Daoy (cell line): ENCODE data around the gene TRMU. TPM values are rescaled to one million over a fixed set of nuclear protein-coding genes. Genes with fewer than 3 reads are reported as not detected.

Experiments used
- total RNA-seq: library from RNA; depleted of rRNA; stranded (reverse); fragments of >200 nt; shearing (Covaris generic); gene quantifications from 2 replicates; pipeline ENCODE4 v1.2.3, GENCODE V29; 2014; rRNA removed

Gene TRMU
- total RNA-seq, 1 experiment from 2014 or later: 60.4 TPM

Other genes with a start within 250 kb of the TRMU start
- 1.3 and 1.7 TPM in 2 replicates for gene PPARA, start 185.2 kb upstream of the TRMU start, total RNA-seq
- 14.3 and 19.9 TPM in 2 replicates for gene CDPF1, start 85.4 kb upstream of the TRMU start, total RNA-seq
- not detected in 2 replicates for gene PKDREJ, start 72.4 kb upstream of the TRMU start, total RNA-seq
- gene TTC38, start 67.7 kb upstream of the TRMU start, total RNA-seq: 26.2 and 30.6 TPM in 2 replicates
- 21.1 and 27.8 TPM in 2 replicates for gene GTSE1, start 38.8 kb upstream of the TRMU start, total RNA-seq
- 2.9 and 4.3 TPM in 2 replicates for gene CELSR1, start 201.9 kb downstream of the TRMU start, total RNA-seq